HepG2 (cell line): Measurements from ENCODE around the gene OSCP1. TPM values are rescaled to one million over a fixed set of nuclear protein-coding genes. Genes with fewer than 3 reads are reported as not detected.
A peak's percentile ranks its signal among the peaks of the same experiment; 100 is the strongest.

Source experiments
- ARNTL ChIP-seq: sonication (generic); formaldehyde crosslinking; IDR thresholded peaks from 2 replicates; pipeline ENCODE4 v1.4.0; 2020; ENCODE audit warnings: mild to moderate bottlenecking, missing genetic modification reagents
- DNMT3B ChIP-seq: conservative IDR thresholded peaks from 2 replicates; pipeline ENCODE4 v1.6.1; 2016; ENCODE audit warnings: missing biosample characterization, control low read depth
- HDAC2 ChIP-seq: sonication (generic); formaldehyde crosslinking; IDR thresholded peaks from 2 replicates; pipeline ENCODE4 v1.4.0; 2020; ENCODE audit warnings: missing genetic modification reagents
- MAX ChIP-seq: IDR thresholded peaks from 2 replicates; pipeline ENCODE4 v1.6.1; 2012; ENCODE audit warnings: inconsistent platforms
- MYC ChIP-seq: sonication (generic); formaldehyde crosslinking; IDR thresholded peaks from 2 replicates; pipeline ENCODE4 v1.9.0; 2021; ENCODE audit warnings: missing genetic modification reagents, borderline replicate concordance
- PHF21A ChIP-seq: sonication (generic); formaldehyde crosslinking; IDR thresholded peaks from 2 replicates; pipeline ENCODE4 v1.5.0; 2020; ENCODE audit warnings: mild to moderate bottlenecking, missing genetic modification reagents
- SIN3B ChIP-seq: fragments of 150-350 bp; IDR thresholded peaks from 2 replicates; pipeline ENCODE4 v1.6.1; 2014; ENCODE audit warnings: low read length
- SNAPC2 ChIP-seq: sonication (generic); formaldehyde crosslinking; IDR thresholded peaks from 2 replicates; pipeline ENCODE4 v1.8.1; 2022; ENCODE audit warnings: mild to moderate bottlenecking, missing genetic modification reagents
- SP4 ChIP-seq: sonication (generic); formaldehyde crosslinking; IDR thresholded peaks from 2 replicates; pipeline ENCODE4 v1.8.1; 2023; ENCODE audit warnings: mild to moderate bottlenecking, missing genetic modification reagents
- YEATS4 ChIP-seq: sonication (generic); formaldehyde crosslinking; IDR thresholded peaks from 2 replicates; pipeline ENCODE4 v1.4.0; 2020; ENCODE audit warnings: missing genetic modification reagents, borderline replicate concordance
- ZEB1 ChIP-seq: IDR thresholded peaks from 2 replicates; pipeline ENCODE4 v1.6.1; 2012; ENCODE audit warnings: mild to moderate bottlenecking, low read depth, inconsistent platforms; ENCODE audit not compliant: insufficient replicate concordance
- ZFP90 ChIP-seq: sonication (generic); formaldehyde crosslinking; IDR thresholded peaks from 2 replicates; pipeline ENCODE4 v1.8.0; 2022; ENCODE audit warnings: missing genetic modification reagents, mild to moderate bottlenecking, inconsistent platforms, borderline replicate concordance
- ZNF136 ChIP-seq: sonication (generic); formaldehyde crosslinking; IDR thresholded peaks from 2 replicates; pipeline ENCODE4 v1.8.1; 2022; ENCODE audit warnings: low read depth, mild to moderate bottlenecking, moderate library complexity, missing genetic modification reagents
- ZNF160 ChIP-seq: sonication (generic); formaldehyde crosslinking; IDR thresholded peaks from 2 replicates; pipeline ENCODE4 v1.8.0; 2022; ENCODE audit warnings: mild to moderate bottlenecking, inconsistent platforms, missing genetic modification reagents
- ZNF205 ChIP-seq: IDR thresholded peaks from 2 replicates; pipeline ENCODE4 v1.6.1; 2018; ENCODE audit warnings: missing biosample characterization, missing genetic modification reagents
- ZNF317 ChIP-seq: sonication (generic); formaldehyde crosslinking; IDR thresholded peaks from 2 replicates; pipeline ENCODE4 v1.5.0; 2020; ENCODE audit warnings: mild to moderate bottlenecking, missing genetic modification reagents
- ZNF616 ChIP-seq: sonication (generic); formaldehyde crosslinking; IDR thresholded peaks from 2 replicates; pipeline ENCODE4 v1.5.0; 2020; ENCODE audit warnings: low read depth, mild to moderate bottlenecking, missing genetic modification reagents
- ZNF792 ChIP-seq: IDR thresholded peaks from 2 replicates; pipeline ENCODE4 v1.6.1; 2016
- polyA plus RNA-seq, 8 experiments: library from polyadenylated mRNA; depleted of rRNA in 3 of 8; stranded (reverse) in 7 of 8; unstranded in 1 of 8; fragments of >200 nt; fragmentation: Illumina TruSeq in 4 of 8; extraction: Trizol in 4 of 8; gene quantifications; 2 replicates each; pipeline versions ENCODE4 v1.2.1 to v1.2.3, GENCODE V29; 2011 to 2016; ENCODE audit warnings: low read depth in 4 of 8, missing spikeins in 1 of 8, mixed read lengths in 1 of 8; ENCODE audit not compliant: insufficient read depth in 1 of 8
- total RNA-seq, 5 experiments: library from RNA; depleted of rRNA; stranded (reverse); fragments of >200 nt; fragmentation: Illumina TruSeq; extraction: Trizol; gene quantifications; 2 replicates each; pipeline ENCODE4 v1.2.3, GENCODE V29; 2016; ENCODE audit warnings: low read depth in 1 of 5
- TF ChIP-seq, protein P1 (sequence below): sonication (generic); formaldehyde crosslinking; IDR thresholded peaks from 2 replicates; pipeline ENCODE4 v1.8.0; 2022; ENCODE audit warnings: mild to moderate bottlenecking, missing genetic modification reagents, moderate library complexity
- TF ChIP-seq, protein P2 (sequence below): sonication (generic); formaldehyde crosslinking; IDR thresholded peaks from 2 replicates; pipeline ENCODE4 v1.5.0; 2020; ENCODE audit warnings: mild to moderate bottlenecking, missing genetic modification reagents, moderate library complexity
- TF ChIP-seq, protein P3 (sequence below): sonication (generic); formaldehyde crosslinking; conservative IDR thresholded peaks from 2 replicates; pipeline ENCODE4 v1.8.1; 2023; ENCODE audit warnings: missing genetic modification reagents
- TF ChIP-seq, protein P4 (sequence below): sonication (generic); formaldehyde crosslinking; conservative IDR thresholded peaks from 2 replicates; pipeline ENCODE4 v1.4.0; 2020; ENCODE audit warnings: mild to moderate bottlenecking, missing genetic modification reagents, moderate library complexity

Gene OSCP1
- total and polyA plus RNA-seq, 2 of the 13 experiments (the other 11 are each of a cell fraction or from before 2014, with no cell fraction given): 0.60 to 0.84 TPM

DNA sequence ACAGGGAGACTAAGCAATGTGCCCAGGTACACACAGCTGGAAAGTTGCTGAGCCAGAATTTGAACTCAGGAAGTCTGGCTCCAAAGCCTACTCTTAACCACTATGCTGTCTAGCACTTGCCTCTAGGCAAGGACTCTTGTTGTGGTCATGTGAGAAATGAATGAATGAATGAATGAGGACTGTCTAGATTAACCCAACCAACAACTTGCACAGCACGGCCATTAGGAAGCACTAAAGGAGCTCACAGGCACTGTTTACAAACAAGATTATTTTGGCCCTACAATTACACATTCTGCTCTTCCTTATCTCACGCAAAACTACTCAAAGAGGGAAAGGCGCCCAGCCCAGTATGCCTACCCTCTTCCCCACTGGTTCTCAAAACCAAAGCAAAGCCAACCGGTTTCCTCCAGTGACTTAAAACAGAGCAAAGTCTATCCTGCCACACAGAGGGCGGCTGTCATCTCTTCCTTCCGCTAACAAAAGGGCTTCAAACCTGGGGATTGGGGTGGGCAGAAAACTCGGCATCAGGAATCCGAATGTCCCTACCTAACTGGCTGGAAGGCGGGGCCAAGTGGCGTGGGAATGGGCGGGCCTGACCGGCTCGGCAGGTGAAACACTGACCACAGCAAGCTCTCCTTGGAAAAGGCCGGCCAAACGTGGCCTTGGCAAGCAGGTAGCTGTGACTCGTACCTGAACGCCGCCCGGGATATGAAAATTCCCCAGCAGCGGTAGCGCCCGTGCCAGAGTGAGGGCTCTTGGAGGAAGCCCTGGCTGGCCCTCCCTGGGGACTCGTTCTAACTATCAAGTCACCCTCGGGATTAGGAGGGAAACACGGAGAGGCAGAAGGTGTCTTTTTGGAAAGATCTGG, 65.5 kb downstream of the OSCP1 start (continued):
- TF ChIP-seq SIN3B (no peak), ZEB1 (peak; percentile 88), ZNF160 (CRISPR knock-in tag) (no peak), DNMT3B (no peak), ZNF317 (CRISPR knock-in tag) (0 out of 2 replicates have a peak, but pooled peaks have one; percentile 36), ZNF792 (CRISPR knock-in tag) (no peak), MAX (peak; percentile 50; the same call in 1 of the 2 replicates), ARNTL (CRISPR knock-in tag) (peak; percentile 57; the same call in 1 of the 2 replicates), ZNF205 (0 out of 2 replicates have a peak, but pooled peaks have one; percentile 53), ZNF616 (no peak), PHF21A (CRISPR knock-in tag) (peak; percentile 79; the same call in 1 of the 2 replicates), SP4 (peak; percentile 43; the same call in 1 of the 2 replicates), ZNF136 (CRISPR knock-in tag) (0 out of 2 replicates have a peak, but pooled peaks have one; percentile 68), MYC (CRISPR knock-in tag) (peak; percentile 41; the same call in 1 of the 2 replicates), ZFP90 (peak; percentile 63; the same call in 1 of the 2 replicates), HDAC2 (CRISPR knock-in tag) (peak; percentile 15; the same call in 1 of the 2 replicates), SNAPC2 (CRISPR knock-in tag) (0 out of 2 replicates have a peak, but pooled peaks have one; percentile 70), YEATS4 (CRISPR knock-in tag) (peak; percentile 61; the same call in 1 of the 2 replicates)
- TF ChIP-seq, protein P1, sequence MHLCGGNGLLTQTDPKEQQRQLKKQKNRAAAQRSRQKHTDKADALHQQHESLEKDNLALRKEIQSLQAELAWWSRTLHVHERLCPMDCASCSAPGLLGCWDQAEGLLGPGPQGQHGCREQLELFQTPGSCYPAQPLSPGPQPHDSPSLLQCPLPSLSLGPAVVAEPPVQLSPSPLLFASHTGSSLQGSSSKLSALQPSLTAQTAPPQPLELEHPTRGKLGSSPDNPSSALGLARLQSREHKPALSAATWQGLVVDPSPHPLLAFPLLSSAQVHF (CRISPR knock-in tag): no peak
- TF ChIP-seq, protein P2, sequence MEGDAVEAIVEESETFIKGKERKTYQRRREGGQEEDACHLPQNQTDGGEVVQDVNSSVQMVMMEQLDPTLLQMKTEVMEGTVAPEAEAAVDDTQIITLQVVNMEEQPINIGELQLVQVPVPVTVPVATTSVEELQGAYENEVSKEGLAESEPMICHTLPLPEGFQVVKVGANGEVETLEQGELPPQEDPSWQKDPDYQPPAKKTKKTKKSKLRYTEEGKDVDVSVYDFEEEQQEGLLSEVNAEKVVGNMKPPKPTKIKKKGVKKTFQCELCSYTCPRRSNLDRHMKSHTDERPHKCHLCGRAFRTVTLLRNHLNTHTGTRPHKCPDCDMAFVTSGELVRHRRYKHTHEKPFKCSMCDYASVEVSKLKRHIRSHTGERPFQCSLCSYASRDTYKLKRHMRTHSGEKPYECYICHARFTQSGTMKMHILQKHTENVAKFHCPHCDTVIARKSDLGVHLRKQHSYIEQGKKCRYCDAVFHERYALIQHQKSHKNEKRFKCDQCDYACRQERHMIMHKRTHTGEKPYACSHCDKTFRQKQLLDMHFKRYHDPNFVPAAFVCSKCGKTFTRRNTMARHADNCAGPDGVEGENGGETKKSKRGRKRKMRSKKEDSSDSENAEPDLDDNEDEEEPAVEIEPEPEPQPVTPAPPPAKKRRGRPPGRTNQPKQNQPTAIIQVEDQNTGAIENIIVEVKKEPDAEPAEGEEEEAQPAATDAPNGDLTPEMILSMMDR (CRISPR knock-in tag): peak; percentile 32; the same call in 1 of the 2 replicates
- TF ChIP-seq, protein P3, sequence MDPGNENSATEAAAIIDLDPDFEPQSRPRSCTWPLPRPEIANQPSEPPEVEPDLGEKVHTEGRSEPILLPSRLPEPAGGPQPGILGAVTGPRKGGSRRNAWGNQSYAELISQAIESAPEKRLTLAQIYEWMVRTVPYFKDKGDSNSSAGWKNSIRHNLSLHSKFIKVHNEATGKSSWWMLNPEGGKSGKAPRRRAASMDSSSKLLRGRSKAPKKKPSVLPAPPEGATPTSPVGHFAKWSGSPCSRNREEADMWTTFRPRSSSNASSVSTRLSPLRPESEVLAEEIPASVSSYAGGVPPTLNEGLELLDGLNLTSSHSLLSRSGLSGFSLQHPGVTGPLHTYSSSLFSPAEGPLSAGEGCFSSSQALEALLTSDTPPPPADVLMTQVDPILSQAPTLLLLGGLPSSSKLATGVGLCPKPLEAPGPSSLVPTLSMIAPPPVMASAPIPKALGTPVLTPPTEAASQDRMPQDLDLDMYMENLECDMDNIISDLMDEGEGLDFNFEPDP: 0 out of 2 replicates have a peak, but pooled peaks have one; percentile 10
- TF ChIP-seq, protein P4, sequence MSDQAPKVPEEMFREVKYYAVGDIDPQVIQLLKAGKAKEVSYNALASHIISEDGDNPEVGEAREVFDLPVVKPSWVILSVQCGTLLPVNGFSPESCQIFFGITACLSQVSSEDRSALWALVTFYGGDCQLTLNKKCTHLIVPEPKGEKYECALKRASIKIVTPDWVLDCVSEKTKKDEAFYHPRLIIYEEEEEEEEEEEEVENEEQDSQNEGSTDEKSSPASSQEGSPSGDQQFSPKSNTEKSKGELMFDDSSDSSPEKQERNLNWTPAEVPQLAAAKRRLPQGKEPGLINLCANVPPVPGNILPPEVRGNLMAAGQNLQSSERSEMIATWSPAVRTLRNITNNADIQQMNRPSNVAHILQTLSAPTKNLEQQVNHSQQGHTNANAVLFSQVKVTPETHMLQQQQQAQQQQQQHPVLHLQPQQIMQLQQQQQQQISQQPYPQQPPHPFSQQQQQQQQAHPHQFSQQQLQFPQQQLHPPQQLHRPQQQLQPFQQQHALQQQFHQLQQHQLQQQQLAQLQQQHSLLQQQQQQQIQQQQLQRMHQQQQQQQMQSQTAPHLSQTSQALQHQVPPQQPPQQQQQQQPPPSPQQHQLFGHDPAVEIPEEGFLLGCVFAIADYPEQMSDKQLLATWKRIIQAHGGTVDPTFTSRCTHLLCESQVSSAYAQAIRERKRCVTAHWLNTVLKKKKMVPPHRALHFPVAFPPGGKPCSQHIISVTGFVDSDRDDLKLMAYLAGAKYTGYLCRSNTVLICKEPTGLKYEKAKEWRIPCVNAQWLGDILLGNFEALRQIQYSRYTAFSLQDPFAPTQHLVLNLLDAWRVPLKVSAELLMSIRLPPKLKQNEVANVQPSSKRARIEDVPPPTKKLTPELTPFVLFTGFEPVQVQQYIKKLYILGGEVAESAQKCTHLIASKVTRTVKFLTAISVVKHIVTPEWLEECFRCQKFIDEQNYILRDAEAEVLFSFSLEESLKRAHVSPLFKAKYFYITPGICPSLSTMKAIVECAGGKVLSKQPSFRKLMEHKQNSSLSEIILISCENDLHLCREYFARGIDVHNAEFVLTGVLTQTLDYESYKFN (CRISPR knock-in tag): peak; percentile 74
